IPS-15b (cell line): ENCODE data around the gene FAM83D.

Source experiments
- H3K27me3 ChIP-seq: one replicate; pipeline ENCODE4 v1.6.1; 2013; ENCODE audit warnings: low read length; ENCODE audit not compliant: control insufficient read depth, insufficient read depth
- H3K36me3 ChIP-seq: one replicate; pipeline ENCODE4 v1.6.1; 2013; ENCODE audit warnings: low read length; ENCODE audit not compliant: control insufficient read depth, insufficient read depth
- H3K4me1 ChIP-seq: one replicate; pipeline ENCODE4 v1.6.1; 2013; ENCODE audit warnings: mild to moderate bottlenecking, low read length; ENCODE audit not compliant: control insufficient read depth, insufficient read depth
- H3K4me3 ChIP-seq: one replicate; pipeline ENCODE4 v1.5.1; 2013; ENCODE audit warnings: low read depth, low read length
- H3K9ac ChIP-seq: one replicate; pipeline ENCODE4 v1.6.1; 2013; ENCODE audit warnings: low read depth, mild to moderate bottlenecking, low read length
- H3K9me3 ChIP-seq: one replicate; pipeline ENCODE4 v1.6.1; 2013; ENCODE audit warnings: mild to moderate bottlenecking, low read length; ENCODE audit not compliant: control insufficient read depth, insufficient read depth

Gene FAM83D

GRCh38 chr20:38888059-38888831 lies 38.0 kb upstream of the FAM83D start:
- Histone ChIP-seq H3K4me1 (peaks cover 4% of the 10 kb centered on the region), H3K9me3 (no peaks in the 10 kb centered on the region), H3K9ac (no peak overlapping the region), H3K27me3 (no peaks in the 10 kb centered on the region), H3K36me3 (no peaks in the 10 kb centered on the region), H3K4me3 (no peak overlapping the region)

- Histone ChIP-seq H3K9me3 (no peaks in the 10 kb centered on the region), H3K9ac (no peak overlapping the region), H3K36me3 (no peaks in the 10 kb centered on the region), H3K4me1 (peaks cover 5% of the 10 kb centered on the region), H3K27me3 (no peaks in the 10 kb centered on the region), H3K4me3 (no peak overlapping the region)
These were observed 37.2 kb upstream of the FAM83D start for GRCh38 chr20:38889050-38889449.

GRCh38 chr20:38889792-38890496 lies 36.3 kb upstream of the FAM83D start:
- H3K4me3 ChIP-seq = no peak overlapping the region
- H3K36me3 ChIP-seq = no peaks in the 10 kb centered on the region
- peaks cover 8% of the 10 kb centered on the region for H3K4me1 ChIP-seq
- H3K27me3 ChIP-seq = no peaks in the 10 kb centered on the region
- no peaks in the 10 kb centered on the region for H3K9me3 ChIP-seq
- H3K9ac ChIP-seq = no peak overlapping the region

GRCh38 chr20:38890497-38890818 lies 35.8 kb upstream of the FAM83D start:
- H3K36me3 ChIP-seq = no peaks in the 10 kb centered on the region
- H3K4me3 ChIP-seq = no peak overlapping the region
- no peaks in the 10 kb centered on the region for H3K27me3 ChIP-seq
- H3K4me1 ChIP-seq = peaks cover 8% of the 10 kb centered on the region
- no peaks in the 10 kb centered on the region for H3K9me3 ChIP-seq
- no peak overlapping the region for H3K9ac ChIP-seq

GRCh38 chr20:38892091-38892981 lies 33.9 kb upstream of the FAM83D start:
- Histone ChIP-seq H3K36me3 (no peaks in the 10 kb centered on the region), H3K9me3 (no peaks in the 10 kb centered on the region), H3K4me3 (no peak overlapping the region), H3K9ac (no peak overlapping the region), H3K27me3 (no peaks in the 10 kb centered on the region), H3K4me1 (peaks cover 8% of the 10 kb centered on the region)

GRCh38 chr20:38893056-38893564 lies 33.1 kb upstream of the FAM83D start:
- no peaks in the 10 kb centered on the region for H3K27me3 ChIP-seq
- no peak overlapping the region for H3K9ac ChIP-seq
- H3K4me1 ChIP-seq = peaks cover 8% of the 10 kb centered on the region
- H3K9me3 ChIP-seq = no peaks in the 10 kb centered on the region
- H3K36me3 ChIP-seq = no peaks in the 10 kb centered on the region
- no peak overlapping the region for H3K4me3 ChIP-seq

GRCh38 chr20:38893565-38894090 lies 32.6 kb upstream of the FAM83D start:
- no peak overlapping the region for H3K9ac ChIP-seq
- no peaks in the 10 kb centered on the region for H3K9me3 ChIP-seq
- peaks cover 8% of the 10 kb centered on the region for H3K4me1 ChIP-seq
- peak overlapping the region; percentile 35 for H3K4me3 ChIP-seq
- H3K27me3 ChIP-seq = no peaks in the 10 kb centered on the region
- H3K36me3 ChIP-seq = no peaks in the 10 kb centered on the region

GRCh38 chr20:38894091-38894847 lies 31.9 kb upstream of the FAM83D start:
- peaks cover 8% of the 10 kb centered on the region for H3K4me1 ChIP-seq
- peak overlapping the region; percentile 4 for H3K4me3 ChIP-seq
- no peaks in the 10 kb centered on the region for H3K27me3 ChIP-seq

GRCh38 chr20:38895098-38895949 lies 30.9 kb upstream of the FAM83D start:
- H3K36me3 ChIP-seq = no peaks in the 10 kb centered on the region
- H3K27me3 ChIP-seq = no peaks in the 10 kb centered on the region
- H3K4me1 ChIP-seq = peaks cover 8% of the 10 kb centered on the region
- no peaks in the 10 kb centered on the region for H3K9me3 ChIP-seq
- H3K4me3 ChIP-seq = no peak overlapping the region
- no peak overlapping the region for H3K9ac ChIP-seq

More at GRCh38 chr20:38894091-38894847, 31.9 kb upstream of the FAM83D start:
- peak overlapping the region; percentile 47 for H3K9ac ChIP-seq
- H3K36me3 ChIP-seq = no peaks in the 10 kb centered on the region
- H3K9me3 ChIP-seq = no peaks in the 10 kb centered on the region

GRCh38 chr20:38896009-38896594 lies 30.1 kb upstream of the FAM83D start:
- H3K4me1 ChIP-seq = peaks cover 8% of the 10 kb centered on the region
- no peaks in the 10 kb centered on the region for H3K27me3 ChIP-seq
- H3K9ac ChIP-seq = no peak overlapping the region
- H3K4me3 ChIP-seq = no peak overlapping the region
- no peaks in the 10 kb centered on the region for H3K9me3 ChIP-seq
- no peaks in the 10 kb centered on the region for H3K36me3 ChIP-seq
